ENCODE measurements around the gene POLR3GL.
"Not testable (repeated sequence)": the region's sequence is repeated elsewhere in the genome, so short reads cannot be mapped to it uniquely, and the experiment has no call there.

Gene POLR3GL

GRCh38 chr1:145964328-145965118 is at the start of gene POLR3GL, which contains the start of gene ANKRD34A:
POLR3GL (plus strand) TSS chr1:145964690; CDS start chr1:145974866, 10,176 bp downstream.
ANKRD34A (minus strand) TSS chr1:145964575; CDS start chr1:145961759, 2,816 bp downstream.
- peak; percentile 81 to 88 for DNase-seq (ENCODE audit: low read depth in 2 of 2)

GRCh38 chr1:145916745-145917144 is 47.7 kb upstream of the POLR3GL start:
- DNase-seq (ENCODE audit: low read depth in 2 of 2): no peak

GRCh38 chr1:145917595-145917994 is 46.9 kb upstream of the POLR3GL start:
- no peak for DNase-seq (ENCODE audit: low read depth in 2 of 2)

- DNase-seq (ENCODE audit: low read depth in 2 of 2): peak; percentile 88 to 90
These were observed 46.1 kb upstream of the POLR3GL start, which contains the start of gene PEX11B for GRCh38 chr1:145918144-145918991. PEX11B (minus strand) TSS chr1:145918717; CDS start chr1:145918688, 29 bp downstream.

GRCh38 chr1:145918992-145919939 is 45.2 kb upstream of the POLR3GL start:
- DNase-seq (ENCODE audit: low read depth in 2 of 2): no peak

GRCh38 chr1:145920297-145920696 is 44.2 kb upstream of the POLR3GL start:
- DNase-seq (ENCODE audit: low read depth in 2 of 2): not testable (repeated sequence)

- DNase-seq (ENCODE audit: low read depth in 2 of 2): no peak
These were observed 42.2 kb upstream of the POLR3GL start for GRCh38 chr1:145922266-145922665.

- peak in 1 of 2 donors; percentile 28 for DNase-seq (ENCODE audit: low read depth in 2 of 2)
These were observed 37.8 kb upstream of the POLR3GL start for GRCh38 chr1:145926686-145927062.

GRCh38 chr1:145927063-145927886 is 37.2 kb upstream of the POLR3GL start, which contains the start of gene RBM8A:
RBM8A (minus strand) TSS chr1:145927484; CDS start chr1:145927426, 58 bp downstream.
- DNase-seq (ENCODE audit: low read depth in 2 of 2): peak; percentile 85 to 89

GRCh38 chr1:145927916-145928643 is 36.4 kb upstream of the POLR3GL start:
- no peak for DNase-seq (ENCODE audit: low read depth in 2 of 2)

- DNase-seq (ENCODE audit: low read depth in 2 of 2): not testable (repeated sequence)
These were observed 31.9 kb upstream of the POLR3GL start for GRCh38 chr1:145932522-145933009.

GRCh38 chr1:145935708-145936107 is 28.8 kb upstream of the POLR3GL start:
- no peak for DNase-seq (ENCODE audit: low read depth in 2 of 2)

GRCh38 chr1:145936247-145936646 is 28.2 kb upstream of the POLR3GL start:
- DNase-seq (ENCODE audit: low read depth in 2 of 2): no peak

GRCh38 chr1:145937436-145937835 is 27.1 kb upstream of the POLR3GL start:
- DNase-seq (ENCODE audit: low read depth in 2 of 2): no peak

GRCh38 chr1:145942405-145942804 is 22.1 kb upstream of the POLR3GL start:
- no peak for DNase-seq (ENCODE audit: low read depth in 2 of 2)

GRCh38 chr1:145942871-145943270 is 21.6 kb upstream of the POLR3GL start:
- DNase-seq (ENCODE audit: low read depth in 2 of 2): no peak

GRCh38 chr1:145944532-145944931 is 20.0 kb upstream of the POLR3GL start:
- DNase-seq (ENCODE audit: low read depth in 2 of 2): no peak

- no peak for DNase-seq (ENCODE audit: low read depth in 2 of 2)
These were observed 18.0 kb upstream of the POLR3GL start for GRCh38 chr1:145946477-145946986.

GRCh38 chr1:145947551-145947950 is 16.9 kb upstream of the POLR3GL start:
- DNase-seq (ENCODE audit: low read depth in 2 of 2): no peak
